HCT116 (cell line): ENCODE measurements around the gene ABHD18.
"Not testable (repeated sequence)": the region's sequence is repeated elsewhere in the genome, so short reads cannot be mapped to it uniquely, and the experiment has no call there.

ENCODE experiments used
- RAD21 ChIP-seq: IDR thresholded peaks from 2 replicates; pipeline ENCODE4 v1.6.1; 2012; ENCODE audit warnings: low read depth, mild to moderate bottlenecking
- SP1 ChIP-seq: IDR thresholded peaks from 2 replicates; pipeline ENCODE4 v1.6.1; 2012; ENCODE audit warnings: low read depth

GRCh38 chr4:127970925-127971324, 5.7 kb downstream of the ABHD18 start:
- not testable (repeated sequence) for TF ChIP-seq SP1, RAD21
